ENCODE measurements around the gene GPR108.

GRCh38 chr19:6750062-6750461 is 12.7 kb upstream of the GPR108 start:
- TF ChIP-seq, protein P1, sequence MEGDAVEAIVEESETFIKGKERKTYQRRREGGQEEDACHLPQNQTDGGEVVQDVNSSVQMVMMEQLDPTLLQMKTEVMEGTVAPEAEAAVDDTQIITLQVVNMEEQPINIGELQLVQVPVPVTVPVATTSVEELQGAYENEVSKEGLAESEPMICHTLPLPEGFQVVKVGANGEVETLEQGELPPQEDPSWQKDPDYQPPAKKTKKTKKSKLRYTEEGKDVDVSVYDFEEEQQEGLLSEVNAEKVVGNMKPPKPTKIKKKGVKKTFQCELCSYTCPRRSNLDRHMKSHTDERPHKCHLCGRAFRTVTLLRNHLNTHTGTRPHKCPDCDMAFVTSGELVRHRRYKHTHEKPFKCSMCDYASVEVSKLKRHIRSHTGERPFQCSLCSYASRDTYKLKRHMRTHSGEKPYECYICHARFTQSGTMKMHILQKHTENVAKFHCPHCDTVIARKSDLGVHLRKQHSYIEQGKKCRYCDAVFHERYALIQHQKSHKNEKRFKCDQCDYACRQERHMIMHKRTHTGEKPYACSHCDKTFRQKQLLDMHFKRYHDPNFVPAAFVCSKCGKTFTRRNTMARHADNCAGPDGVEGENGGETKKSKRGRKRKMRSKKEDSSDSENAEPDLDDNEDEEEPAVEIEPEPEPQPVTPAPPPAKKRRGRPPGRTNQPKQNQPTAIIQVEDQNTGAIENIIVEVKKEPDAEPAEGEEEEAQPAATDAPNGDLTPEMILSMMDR (IDR thresholded peaks at IDR 0.05): no peak
- TF ChIP-seq POLR2A (IDR thresholded peaks at IDR 0.05): no peak

Measured in adrenal gland (tissue), 5 donors.